NCI-H187 treated with DMSO at 0.1 percent for 48 hours (cell line): Measurements from ENCODE around the gene PLIN1.

Experiments used
- DNase-seq: peaks from one replicate; lab custom pipeline; 2025; lab: John Stamatoyannopoulos, UW

PLIN1 gene

GRCh38 chr15:89671687-89672086 is 7.5 kb downstream of the PLIN1 start:
- no peak for DNase-seq

DNA sequence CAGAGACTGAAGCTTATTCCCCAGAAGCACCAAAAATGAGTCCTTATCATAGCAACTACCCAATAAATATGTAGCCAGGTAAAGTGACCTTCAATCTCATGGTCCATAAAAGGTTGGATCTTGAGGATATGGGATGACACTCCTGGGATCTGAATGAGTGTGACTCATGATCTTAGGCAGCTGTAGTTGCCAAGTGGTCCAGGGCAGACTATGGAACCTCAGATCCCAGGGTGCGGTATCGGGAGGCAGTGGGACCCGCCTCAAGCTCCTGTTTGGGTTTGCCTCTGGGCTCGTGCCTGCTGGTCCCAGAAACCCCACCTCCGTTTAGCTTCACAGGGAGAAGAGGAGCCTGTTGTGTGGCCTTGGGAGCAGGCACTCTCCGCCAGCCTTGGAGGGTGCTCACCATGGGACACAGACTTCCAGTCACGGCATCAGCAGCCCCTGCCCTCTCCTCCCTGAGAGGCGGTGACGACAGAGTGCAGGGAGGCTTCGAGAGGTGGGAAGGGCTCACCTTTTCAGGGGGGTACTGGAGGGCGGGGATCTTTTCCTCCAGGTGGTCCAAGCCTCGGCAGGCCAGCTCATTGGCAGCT is 8.1 kb downstream of the PLIN1 start:
- no peak for DNase-seq

DNA sequence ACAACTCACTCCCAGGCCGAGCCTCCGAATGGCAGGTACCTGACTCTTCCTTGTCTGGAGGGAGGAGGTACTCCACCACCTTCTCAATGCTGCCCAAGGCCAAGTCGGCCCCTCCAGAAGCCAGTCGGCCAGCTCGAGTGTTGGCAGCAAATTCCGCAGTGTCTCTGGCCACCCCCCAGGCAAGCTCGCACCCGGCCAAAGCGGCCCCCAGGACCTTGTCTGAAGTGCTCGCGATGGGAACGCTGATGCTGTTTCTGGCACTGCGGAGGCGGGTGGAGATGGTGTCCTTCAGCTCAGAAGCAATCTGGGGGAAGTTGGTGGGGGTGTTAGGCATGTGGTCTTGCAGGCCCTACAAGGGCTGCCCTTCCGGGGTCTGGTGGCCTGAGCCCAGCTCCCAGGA is 9.2 kb downstream of the PLIN1 start:
- no peak for DNase-seq

GRCh38 chr15:89669309-89669865 is 9.8 kb downstream of the PLIN1 start:
- no peak for DNase-seq

DNA sequence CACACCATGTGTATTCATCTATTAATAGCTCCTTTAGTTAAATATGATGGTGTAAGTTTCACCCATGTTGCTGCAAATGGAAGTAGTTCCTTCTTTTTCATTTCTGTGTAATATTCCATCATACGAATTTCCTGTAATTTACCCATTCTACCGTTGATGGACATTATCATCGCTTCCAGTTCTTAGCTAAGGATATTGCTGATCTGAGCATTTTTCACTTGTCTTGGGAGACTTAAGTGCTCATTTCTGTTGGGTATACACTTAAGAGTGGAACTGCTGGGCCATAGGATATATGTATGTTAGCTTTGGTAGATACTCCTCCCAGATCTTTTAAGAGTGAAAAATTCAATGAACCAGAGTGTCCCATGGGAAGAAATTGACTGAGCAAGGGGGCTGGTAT is 11.0 kb downstream of the PLIN1 start:
- no peak for DNase-seq

DNA sequence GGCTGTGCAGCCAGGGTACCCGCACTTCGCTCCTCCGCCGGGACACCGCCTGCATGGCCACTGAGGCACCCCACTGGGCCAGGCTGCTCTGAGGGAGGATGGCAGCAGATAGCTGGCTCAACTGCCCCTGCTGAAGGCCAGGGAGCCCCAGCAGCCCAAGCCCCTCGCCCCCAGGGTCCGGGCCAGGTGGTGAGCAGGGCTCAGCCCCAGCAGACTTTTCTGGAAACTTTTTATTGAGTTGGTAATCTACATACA is 11.5 kb downstream of the PLIN1 start:
- DNase-seq = no peak

GRCh38 chr15:89666858-89667705 is 12.1 kb downstream of the PLIN1 start:
- DNase-seq = no peak

- no peak for DNase-seq
These were observed 12.8 kb downstream of the PLIN1 start for GRCh38 chr15:89666184-89666857.

GRCh38 chr15:89665449-89666181 is 13.6 kb downstream of the PLIN1 start:
- no peak for DNase-seq

DNA sequence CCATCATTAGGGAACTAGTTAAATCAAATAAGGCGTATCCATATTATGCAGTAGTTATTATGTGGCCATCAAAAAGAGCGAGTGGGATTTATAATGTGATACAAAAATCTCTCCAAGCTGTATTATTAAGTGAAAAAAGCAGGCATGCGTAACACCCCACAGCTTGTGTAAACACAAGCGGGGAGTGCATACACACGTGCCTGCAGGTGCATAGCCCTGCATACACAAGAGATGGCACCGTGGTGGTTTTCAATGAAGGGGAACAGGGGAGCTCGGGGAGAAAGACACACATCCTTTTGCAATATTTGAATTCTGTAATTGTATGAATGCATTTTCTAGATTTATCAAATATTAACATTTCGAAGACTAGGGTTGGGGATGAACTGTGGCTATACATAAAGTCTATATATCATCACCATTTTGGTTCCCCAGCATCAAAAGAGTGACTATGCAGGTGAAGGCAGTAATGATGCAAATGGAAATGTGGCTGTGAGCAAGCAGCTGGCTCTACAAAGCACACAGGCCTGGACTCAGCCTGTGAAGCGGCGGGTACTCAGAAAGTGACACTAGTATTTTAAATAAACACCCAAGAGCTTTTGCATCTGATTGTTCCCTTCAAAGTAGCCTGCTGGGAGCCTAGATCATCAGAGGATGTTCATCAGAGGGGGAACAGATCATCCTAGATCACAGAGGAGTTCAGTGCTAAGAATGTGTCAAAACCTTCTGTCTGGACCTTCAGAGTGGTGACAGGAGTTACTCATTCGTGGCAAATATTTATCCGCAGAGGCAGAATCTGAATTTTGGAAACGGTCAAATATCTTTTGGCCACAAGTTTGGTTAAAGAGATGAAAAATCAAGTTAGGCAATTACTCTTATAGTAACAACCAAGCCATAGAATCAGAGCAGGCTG is 14.5 kb downstream of the PLIN1 start:
- peak; percentile 67 for DNase-seq

DNA sequence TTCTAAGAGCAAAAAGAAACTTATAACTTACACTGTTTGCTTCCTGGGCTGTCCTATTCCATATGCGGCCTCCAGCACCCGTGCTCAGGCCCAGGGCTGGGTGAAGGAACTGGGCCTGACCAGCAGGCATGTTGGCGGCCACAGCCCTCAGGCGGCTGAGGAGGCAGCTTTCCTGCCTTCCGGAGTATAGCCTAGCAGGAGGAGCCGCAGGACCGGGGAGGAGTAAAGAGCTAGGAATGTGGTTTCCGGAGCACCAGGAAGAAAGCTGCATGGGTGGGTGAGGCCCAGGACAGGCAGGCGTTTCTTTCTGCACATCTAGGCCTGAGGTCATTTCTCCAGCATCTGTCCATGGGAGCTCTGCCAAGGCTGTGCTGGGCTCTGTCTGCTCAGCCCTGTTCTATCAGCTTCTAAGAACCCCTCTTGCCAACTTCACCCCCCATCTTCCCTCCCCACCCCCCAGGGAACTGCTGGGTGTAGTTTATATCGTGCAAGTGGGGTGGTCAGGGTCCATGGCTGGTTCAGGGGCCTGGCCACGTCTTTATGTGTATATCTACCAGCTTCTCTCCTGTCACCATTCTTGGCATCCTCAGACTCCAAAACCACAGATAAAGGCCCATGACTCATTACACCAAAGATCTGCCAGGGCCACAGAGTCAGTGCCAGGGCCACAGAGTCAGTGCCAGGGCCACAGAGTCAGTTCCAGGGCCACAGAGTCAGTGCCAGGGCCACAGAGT is 16.1 kb downstream of the PLIN1 start:
- no peak for DNase-seq

DNA sequence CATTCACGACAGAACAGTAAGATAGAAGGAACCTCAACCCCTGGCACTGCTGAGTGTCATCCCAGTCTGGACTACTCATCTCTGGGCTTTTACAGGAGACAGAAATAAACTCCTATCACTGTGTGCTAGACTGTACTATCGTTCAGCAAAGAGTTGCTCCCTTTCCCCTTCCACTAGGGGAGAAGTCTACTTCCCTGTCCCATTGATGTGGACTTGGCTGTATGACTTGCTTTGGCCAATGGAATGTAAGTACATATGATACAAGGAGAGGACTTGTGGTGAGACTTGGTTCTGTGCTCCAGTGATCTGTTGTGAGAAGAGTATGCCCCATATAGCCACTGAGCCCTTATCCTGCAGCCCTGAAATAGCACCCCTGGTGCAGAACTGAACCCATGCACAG is 18.6 kb downstream of the PLIN1 start:
- no peak for DNase-seq

DNA sequence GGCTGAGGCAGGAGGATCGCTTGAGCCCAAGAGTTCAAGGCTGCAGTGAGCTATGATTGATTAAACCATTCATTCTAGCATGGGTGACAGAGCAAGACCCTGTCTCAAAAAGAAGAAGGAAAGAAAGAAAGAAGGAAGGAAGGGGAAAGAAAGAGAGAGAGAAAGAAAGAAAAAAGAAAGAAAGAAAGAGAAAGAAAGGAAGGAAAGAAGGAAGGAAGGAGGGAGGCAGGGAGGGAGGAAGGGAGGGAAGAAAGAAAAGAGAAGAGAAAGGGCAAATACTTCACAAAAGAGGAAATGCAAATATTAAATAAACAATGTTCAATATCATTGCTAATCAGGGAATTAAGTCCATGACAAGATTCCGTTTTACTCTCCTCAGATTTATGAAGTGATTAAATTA is 19.9 kb downstream of the PLIN1 start:
- no peak for DNase-seq

DNA sequence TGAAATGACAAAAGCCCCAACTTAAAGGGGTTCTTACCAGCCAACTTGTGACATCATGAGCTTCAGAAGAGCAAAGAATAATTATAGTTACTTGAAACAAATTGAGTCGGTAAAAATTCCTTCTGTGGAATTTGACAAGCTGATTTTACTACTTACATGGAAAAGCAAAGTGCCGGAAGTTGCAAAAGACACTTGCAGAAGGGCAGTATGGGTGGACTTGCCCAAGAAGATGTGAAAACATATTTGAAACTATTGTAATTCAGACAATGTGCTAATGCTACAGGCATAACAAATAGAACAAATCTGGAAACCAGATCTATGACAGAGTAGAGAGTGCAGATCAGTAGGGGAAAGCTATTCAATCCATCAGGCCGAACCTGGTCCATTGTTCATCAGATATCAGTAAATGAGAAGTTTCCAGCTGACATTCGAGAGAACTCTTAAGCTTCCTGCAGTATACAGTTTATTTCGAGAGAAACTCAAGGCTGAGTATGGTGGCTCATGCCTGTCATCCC is 21.4 kb downstream of the PLIN1 start:
- no peak for DNase-seq

GRCh38 chr15:89656116-89656815 is 22.9 kb downstream of the PLIN1 start:
- no peak for DNase-seq

DNA sequence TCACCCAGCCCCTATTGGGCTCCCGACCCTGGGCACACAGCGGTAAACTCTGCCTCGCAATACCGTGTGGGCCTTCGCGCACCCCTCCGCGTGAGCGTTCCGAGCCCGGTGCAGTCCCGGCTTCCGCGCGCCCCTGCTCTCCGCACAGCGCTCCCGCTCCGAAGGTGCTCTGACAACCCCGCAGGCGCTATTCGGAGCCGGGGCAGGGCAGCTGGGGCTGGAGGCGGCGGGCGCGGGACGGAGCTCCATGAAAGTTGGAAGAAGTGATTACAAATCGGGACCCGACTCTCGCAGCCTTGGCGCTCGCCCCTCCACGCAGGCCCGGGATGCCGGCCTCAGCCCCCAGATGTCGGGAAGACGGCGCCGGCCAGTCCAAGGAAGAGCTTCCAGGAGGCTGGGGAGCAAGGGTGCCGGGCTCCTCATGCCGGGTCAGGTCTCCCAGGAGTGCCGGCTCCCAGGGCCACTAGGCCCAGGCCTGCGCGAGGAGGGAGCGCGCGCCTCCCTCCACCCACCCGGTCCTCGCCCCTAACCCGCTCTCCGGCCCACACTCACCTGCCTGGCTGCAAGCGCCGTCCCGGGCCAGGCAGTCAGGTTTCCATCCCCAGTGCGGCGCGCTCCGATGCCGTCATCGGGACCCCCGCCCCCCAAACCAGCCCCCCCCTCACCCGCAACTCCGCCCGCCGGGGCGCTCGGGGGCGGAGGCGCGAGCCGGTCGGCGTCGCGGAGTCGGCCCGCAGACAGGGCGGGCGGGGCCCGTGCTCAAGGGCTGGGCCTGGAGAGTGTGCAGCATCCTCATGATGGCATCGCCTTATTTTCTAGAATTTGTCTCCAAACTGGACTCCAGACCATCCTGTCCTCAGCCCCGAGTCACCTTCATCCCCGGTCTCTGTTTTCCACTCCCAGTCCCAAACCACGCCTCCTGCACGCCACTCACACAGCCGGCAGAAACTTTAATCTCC is 24.0 kb downstream of the PLIN1 start, which contains the start of gene KIF7:
TSS of gene KIF7 (minus strand) at position 621 of the 959 bp plus-strand sequence. CDS start 2,537 bp downstream, outside the sequence.
- DNase-seq = no peak

GRCh38 chr15:89654301-89654761 is 24.8 kb downstream of the PLIN1 start:
- DNase-seq = no peak

DNA sequence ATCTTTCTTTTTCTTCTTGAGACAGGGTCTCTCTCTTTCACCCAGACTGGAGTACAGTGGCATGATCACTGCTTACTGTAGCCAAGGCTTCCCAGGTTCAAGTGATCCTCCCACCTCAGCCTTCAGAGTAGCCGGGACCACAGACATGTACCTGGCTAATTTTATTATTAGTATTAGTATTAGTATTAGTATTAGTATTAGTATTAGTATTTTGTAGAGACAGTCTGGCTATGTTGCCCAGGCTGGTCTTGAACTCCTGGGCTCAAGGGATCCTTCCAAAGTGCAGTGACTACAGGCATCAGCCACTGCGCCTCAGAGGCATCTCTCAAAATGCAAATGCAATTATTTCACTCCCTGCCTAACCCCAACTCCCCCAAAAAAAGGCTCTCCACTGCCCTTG is 25.6 kb downstream of the PLIN1 start:
- no peak for DNase-seq
